HG03571 (cell line): Measurements from ENCODE around the gene IL16.
A peak's percentile ranks its signal among the peaks of the same experiment; 100 is the strongest.

ENCODE experiments used
- ATAC-seq: cut with Tn5 transposase; IDR thresholded peaks from one replicate; pipeline ENCODE4 v1.9.1; 2021; ENCODE audit not compliant: unreplicated experiment

Gene IL16

DNA sequence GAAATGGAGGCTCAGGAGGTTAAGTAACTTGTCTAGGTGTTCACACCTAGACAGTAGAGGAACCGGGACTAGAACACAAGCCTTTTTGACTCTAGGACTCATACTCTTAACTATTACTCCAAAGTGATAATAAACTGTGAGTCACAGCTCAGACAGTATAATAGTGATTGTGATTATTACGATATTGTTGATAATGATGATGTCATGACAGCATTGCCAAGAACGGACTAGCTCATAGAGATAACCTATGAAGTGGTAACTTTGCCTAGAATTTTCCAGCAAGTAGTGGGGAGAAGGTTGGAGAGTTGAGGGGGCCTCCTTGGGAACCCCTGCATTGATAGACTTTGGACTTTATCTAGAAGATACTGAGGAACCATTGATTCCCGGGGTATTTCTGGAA lies 93.2 kb downstream of the IL16 start:
- ATAC-seq: no peak

DNA sequence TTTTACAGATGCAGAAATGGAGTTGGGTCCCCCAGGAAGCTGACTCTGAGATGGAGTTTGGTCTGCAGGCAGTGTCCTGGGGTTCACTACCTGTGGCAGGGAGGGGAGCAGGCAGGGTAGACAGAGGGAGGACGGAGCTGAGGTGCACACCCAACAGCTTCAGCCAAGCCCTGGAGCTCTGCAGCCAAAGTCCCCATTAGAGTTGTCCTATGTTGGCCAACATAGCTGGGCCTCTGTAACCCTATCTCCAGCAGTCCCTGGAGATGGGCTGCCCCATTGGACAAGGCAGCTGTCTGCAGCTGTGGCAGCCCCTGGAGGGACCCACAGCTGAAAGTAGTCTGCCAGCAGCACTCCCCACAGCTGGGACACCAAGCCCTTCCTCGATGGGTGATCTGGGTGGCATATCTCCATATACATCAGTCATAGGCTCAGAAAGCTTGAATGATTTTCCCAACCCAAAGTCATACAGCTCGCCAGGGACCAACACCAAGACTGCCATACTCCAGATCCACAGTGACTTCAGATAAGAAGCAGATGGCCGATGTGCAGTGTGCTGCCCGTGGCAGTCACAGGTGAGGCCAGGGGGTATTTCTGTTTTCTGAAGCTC lies 95.3 kb downstream of the IL16 start:
- ATAC-seq: no peak

DNA sequence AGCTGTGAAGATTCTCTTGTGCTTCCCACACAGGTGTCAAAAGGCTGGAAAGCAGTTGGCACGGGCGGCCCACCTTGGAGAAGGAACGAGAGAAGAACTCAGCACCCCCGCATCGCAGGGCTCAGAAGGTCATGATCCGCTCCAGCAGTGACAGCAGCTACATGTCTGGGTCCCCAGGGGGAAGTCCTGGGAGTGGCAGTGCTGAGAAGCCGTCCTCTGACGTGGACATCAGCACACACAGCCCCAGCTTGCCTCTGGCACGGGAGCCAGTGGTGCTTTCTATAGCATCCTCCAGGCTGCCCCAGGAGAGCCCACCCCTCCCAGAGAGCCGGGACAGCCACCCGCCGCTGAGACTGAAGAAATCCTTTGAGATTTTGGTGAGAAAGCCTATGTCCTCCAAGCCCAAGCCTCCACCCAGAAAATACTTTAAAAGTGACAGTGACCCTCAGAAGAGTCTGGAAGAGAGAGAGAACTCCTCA lies 95.9 kb downstream of the IL16 start:
- peak; percentile 35 for ATAC-seq

DNA sequence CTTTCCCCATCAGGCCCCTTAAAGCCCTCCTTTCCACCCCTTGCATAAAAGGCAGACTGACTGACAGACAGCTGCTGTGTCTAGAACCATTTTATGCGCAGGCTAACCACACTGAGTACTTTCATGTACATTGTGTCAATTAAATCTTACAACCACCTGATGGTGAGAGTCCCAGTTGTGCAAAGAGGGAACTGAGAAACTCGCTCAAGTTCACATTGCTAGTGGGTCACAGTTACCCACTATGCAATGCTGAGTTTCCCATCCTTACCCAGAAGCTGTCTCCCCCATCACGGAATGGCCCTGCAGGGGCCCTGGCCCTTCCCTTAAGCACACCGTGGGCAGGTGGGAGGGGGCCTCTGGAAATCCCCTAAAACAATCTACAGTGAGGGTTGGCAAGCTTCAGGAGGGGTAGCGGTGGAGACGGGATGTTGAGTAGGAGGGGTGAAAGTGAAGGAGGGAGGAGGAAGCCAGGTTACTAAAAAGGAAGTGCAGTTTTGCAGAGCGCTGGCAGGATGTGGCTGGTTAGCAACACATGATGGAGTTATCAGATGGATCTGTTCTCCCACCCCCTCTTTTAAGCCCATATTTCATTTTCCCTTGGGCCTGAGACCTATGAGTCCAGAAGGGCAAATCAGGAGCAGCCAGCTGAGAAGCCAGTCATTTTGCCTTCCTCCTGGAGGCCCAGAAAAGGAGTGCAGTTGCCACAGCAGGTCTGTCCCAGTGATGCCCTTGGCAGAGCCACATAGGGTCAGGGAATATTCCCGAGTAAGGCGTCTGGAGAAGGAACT lies 97.2 kb downstream of the IL16 start:
- peak; percentile 63 for ATAC-seq

DNA sequence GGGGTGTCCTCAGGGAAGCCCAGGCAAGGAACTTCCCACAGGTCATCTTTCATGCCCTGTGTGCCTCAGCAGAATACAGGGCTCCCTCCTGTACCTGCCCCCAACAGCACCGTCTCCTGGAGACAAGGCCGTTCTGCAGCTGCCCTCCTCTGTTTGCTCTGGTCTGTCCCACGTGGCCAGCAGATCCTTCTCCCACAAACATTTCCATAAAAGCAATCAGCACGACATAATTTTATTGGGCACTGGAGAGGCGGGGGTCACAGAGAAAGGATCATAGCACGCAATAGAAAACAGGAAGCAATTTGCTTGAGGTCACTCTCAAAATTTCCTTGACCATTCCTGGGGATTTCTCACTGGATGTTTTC lies 97.8 kb downstream of the IL16 start:
- no peak for ATAC-seq

DNA sequence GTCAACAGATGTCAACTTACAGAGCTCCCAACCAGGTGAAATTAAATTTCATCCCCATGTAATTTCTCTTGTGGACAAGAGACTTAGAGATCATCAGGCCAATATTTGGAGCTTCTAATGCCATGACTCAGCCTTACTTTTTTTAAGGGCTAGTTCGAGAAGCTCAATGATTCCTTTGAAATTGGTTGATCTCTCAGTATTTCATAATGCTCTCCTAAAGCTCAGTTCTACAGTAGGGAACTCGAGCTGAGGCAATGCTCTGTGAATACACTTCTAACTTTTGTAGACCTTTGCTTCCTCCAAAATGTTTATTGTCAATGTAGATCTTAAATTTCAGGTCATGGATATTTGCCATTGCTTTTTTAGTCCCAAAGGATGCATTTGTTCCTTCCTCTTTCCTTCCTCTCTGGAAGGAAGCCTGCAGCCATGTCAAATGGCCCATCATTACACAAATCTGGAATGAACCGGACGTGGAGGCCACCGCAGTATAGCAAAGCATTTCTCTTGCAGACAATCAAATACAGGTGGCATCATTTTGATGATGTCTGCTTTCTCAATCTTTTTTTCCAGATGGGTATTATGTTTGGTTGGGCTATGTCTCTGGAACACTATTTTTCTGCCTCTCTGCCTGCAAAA lies 98.9 kb downstream of the IL16 start:
- ATAC-seq: no peak

DNA sequence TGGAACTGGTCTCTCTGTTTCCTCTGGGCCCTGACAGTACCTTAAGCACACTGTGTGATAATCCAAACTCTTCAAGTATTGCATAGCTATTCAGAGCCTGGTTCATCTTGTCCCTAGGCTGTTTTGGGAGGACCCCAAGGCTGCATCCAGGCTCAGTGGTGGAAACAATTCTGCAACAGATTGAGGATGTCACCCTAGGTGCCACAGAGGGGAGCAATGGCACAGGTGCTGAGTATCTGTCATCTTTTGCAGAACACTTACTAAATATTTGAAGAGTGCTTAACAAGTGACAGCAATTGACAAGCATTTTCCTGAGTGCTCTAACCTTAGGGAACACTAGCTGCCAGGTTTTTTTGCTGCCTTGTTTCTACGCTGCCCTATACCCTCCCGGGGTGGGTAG lies 99.5 kb downstream of the IL16 start:
- no peak for ATAC-seq

DNA sequence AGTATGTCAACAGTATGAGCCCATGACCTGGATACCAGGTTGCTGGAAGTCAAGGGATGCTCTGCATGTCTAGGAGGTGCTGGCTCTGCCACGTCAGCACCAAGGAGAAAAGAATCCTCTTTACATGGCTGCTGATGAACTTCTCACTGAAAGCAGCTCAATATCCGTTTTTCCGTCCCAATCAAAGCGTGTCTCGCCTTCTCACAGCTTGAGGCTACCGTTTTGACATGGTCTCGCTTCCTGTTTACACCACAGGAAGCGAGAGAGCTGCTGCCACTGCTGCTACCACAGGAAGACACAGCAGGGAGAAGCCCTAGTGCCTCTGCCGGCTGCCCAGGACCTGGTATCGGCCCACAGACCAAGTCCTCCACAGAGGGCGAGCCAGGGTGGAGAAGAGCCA lies 100.0 kb downstream of the IL16 start:
- peak; percentile 45 for ATAC-seq

DNA sequence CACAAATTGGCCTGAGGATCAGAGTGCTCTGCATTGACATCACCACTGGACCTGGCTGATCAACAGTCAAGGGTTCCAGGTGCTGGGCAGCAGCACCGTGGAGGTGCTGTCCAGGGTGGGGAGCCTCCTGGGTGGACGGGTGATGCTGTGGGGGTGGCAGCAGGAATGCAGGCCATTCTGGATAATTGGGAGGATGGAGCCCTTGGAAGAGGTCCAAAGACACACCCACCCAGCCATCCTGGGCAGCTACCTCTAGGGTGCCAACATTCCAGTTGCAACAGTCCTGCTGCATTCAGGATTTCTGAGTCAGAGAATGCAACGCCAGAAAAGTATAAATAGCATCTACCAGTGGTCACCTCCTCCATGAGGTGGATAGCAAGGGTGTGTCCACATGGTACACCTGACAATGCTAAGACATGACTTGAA lies 100.5 kb downstream of the IL16 start:
- no peak for ATAC-seq

DNA sequence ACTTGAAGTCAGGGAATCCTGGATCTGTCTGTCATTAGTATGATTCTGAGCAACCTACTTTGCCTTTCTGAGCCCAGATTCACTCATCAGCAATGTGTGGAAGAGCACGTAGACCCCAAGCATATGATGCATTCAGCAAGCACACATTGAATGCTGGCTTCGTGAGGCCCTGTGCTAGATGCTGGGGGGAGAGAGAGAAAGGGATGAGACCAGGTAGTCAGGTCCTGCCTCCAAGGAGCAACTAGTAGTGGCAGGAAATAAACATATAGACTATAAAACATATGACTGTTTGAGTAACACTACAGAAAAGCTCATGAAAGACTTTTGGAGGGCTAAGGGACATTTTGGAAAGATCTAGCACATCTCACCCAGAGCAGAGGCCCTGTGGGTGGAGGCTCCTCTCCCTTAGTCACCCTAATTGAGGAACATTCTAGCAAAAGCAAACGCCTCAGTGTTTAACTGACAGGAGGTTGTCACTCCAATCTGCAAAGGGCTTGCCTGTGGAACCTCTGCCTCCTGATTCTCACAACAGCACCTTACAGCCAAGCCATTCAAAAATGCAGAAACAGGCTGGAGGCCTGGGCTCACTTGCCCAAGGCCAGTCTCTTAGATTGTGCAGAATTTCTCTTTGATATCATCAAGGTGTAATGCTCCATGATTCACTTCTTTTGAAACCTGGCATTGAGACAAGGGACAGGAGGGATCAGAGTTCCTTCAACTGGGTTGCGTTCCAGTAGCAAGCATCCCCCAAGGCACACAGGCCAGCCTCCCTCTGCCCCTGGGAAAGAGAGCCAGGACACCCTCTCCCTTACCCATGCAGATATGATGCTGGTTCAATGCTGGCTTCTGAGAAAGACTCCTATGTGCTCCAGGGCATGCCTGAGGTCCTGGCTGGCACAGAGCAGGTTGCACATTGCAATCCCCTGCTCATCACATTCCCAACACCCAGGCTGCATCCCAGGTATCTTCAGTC lies 101.2 kb downstream of the IL16 start:
- no peak for ATAC-seq

DNA sequence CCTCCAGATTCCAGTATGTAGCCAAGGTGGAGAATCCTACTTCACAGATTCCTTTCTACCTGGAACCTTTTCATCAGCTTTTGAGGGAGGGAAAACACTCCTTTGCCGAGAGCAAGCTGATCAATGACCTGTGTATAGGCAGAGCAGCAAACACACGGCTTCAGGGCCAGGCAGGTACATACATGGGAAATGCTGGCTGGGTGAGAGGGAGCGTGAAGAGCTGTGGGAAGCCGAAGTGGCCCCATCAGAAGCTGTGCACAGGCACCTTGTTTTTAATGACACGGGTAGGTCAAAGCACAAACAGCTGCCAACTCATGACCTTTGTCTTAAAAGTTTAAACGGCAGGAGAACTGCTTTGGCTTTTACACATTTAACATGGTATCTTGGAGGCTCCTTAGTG lies 101.9 kb downstream of the IL16 start:
- ATAC-seq: no peak

DNA sequence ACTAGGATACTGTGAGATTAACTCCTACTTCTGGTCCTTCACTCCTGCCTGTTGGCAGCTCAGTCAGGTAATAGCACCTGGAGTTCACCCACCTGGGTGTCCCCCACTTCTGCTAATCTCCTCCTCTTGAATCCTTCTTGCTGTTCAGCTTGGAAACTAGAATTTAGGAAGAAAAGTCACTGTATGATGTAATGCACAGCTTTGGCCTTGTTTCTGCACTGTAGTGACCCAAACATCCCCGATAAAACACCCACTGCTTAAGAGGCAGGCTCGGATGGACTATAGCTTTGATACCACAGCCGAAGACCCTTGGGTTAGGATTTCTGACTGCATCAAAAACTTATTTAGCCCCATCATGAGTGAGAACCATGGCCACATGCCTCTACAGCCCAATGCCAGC lies 102.5 kb downstream of the IL16 start:
- ATAC-seq: no peak

DNA sequence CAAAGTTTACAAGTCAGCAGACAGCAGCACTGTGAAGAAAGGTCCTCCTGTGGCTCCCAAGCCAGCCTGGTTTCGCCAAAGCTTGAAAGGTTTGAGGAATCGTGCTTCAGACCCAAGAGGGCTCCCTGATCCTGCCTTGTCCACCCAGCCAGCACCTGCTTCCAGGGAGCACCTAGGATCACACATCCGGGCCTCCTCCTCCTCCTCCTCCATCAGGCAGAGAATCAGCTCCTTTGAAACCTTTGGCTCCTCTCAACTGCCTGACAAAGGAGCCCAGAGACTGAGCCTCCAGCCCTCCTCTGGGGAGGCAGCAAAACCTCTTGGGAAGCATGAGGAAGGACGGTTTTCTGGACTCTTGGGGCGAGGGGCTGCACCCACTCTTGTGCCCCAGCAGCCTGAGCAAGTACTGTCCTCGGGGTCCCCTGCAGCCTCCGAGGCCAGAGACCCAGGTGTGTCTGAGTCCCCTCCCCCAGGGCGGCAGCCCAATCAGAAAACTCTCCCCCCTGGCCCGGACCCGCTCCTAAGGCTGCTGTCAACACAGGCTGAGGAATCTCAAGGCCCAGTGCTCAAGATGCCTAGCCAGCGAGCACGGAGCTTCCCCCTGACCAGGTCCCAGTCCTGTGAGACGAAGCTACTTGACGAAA lies 103.1 kb downstream of the IL16 start:
- ATAC-seq: no peak

DNA sequence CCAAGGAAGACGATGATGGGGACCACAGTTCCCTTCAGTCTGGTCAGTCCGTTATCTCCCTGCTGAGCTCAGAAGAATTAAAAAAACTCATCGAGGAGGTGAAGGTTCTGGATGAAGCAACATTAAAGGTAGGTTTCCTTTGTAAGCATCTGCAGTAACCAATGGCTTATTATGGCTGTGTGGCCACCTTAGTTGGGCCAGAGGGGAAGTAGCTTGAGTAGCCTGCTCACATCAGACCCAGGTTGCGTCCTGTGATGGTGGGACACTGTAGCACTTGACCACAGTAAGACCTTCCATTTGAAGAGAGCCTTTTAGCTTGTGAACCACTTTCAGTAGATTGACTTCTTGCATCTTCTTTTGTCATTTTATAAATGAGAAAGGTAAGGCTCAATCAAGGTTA lies 104.7 kb downstream of the IL16 start:
- peak; percentile 25 for ATAC-seq

DNA sequence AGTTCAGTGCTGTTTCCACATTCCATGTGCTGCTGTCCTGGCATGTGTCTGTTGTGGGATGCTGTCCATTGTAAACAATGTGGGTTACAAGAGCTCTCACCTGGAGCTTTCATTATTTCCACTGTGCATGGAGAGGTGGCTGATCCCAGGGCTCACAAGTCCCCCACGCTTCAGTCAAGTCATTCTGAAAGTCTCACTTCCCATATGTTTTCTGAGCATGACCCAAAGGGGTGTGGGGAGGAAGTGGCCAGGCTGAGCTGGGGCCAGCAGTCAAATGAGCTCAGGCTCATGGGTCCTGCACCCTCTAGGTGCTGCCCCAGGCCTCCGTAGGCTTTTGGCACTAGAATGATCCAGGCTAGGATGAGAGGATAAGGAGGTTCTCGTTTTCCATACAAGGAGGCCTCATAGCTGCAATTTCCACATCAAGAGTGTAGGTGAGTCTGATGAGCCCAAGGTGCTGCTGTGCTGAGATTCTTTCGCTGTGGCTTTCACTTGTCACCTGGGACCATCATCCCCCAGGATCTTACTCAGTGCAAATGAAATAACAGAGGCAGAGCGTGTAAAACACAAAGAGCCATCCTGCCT lies 105.2 kb downstream of the IL16 start:
- ATAC-seq: peak; percentile 79

DNA sequence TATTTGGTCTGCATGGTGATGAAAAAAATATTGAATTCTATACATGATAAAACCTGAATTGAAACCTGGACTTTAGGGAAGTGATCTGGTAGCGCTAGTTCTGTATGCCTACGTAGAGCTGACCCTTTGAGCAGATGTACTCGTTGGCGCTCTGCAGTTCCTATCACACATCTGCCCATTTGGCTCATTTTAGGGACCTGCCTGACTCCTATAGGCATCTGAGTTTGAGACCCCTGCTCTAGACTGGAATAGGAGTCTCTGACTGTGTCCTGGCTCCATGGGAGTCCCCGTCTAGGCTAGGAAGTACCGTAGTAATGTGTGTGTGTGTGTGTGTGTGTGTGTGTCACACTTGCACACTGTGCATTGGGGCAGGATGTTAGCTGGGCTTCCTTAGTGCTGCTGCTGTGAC lies 106.0 kb downstream of the IL16 start:
- ATAC-seq: no peak

DNA sequence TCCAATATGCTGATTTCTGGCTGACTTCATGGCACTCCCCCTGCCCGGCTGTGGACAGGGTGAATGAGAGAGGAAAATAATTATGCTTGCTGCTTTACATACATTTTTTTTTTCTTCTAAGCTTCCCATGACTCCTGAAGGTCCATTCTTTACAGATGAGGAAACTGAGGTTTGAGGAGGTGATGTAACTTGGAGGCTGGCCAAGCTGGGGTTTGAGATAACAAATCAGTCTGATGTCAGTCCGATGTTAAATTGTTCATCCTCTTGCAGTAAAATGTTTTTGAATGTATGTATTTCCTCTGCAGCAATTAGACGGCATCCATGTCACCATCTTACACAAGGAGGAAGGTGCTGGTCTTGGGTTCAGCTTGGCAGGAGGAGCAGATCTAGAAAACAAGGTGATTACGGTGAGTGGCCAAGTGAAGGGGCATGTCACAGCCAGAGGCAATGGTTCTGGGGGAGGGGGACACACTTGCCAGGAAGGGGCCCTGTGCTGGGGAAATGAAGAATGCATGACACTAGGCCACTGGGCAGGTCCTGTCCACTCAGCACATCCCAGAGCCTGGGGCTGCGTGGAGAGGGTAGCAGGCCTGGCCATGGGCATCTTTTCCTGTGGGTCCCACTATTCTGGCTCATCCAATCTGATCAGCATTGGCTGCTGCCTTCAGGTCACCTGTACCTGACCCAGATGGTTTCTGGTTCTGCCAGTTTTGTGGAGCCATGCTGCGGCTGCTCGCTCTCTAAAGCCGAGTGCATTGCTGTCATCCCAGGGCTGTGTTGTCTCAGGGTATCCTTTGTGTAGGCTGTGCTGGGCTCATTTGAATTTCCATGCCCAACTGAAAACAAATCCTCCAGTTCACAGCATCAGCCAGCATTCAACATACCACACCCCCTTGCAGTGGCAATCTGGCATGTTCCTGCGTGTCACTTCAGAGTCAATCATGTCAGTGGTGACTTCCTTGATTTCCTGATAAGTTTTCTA lies 106.9 kb downstream of the IL16 start:
- no peak for ATAC-seq

DNA sequence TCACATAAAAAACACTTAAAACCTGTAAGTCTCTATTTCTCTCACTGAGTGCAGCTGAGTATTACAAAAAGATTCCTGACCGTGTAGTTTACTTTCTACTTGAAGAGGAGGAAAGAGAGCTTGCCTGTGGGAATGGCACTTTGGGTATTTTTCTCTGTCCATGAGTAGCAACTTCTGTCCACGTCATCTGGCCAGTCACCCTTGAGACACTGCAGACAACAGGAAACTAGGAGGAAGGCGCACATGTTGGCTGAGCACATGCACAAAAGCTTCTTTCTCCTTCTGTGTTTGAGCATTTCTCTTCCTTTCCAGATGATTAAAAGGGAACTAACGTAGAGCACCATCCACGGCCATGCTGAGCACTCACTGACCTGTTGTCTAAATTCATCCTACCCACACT lies 107.5 kb downstream of the IL16 start:
- no peak for ATAC-seq

DNA sequence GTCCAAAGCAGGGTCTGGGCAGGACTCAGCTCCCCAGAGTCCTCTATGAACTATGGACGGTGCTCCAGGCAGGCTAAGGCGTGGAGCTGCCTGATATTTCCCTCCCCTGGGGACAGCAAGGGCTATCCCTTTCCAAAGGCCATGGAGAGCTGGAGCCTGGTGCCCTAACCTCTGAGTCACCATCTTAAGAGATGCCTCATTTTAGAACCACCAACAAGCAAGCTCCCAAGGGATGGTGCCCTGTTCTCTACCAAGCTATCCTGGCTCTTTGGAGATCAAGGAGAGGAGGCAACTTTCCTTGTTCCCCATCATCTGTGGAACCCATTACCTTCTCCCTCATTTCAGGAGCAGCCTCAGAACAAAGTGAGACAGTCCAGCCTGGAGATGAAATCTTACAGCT lies 111.6 kb downstream of the IL16 start:
- ATAC-seq: no peak
